HG03432 (cell line): Measurements from ENCODE around the gene COL25A1.

Experiments
- ATAC-seq: cut with Tn5 transposase; IDR thresholded peaks from one replicate; pipeline ENCODE4 v1.9.1; 2021; ENCODE audit warnings: mild to moderate bottlenecking, moderate library complexity; ENCODE audit not compliant: unreplicated experiment

COL25A1 gene

DNA sequence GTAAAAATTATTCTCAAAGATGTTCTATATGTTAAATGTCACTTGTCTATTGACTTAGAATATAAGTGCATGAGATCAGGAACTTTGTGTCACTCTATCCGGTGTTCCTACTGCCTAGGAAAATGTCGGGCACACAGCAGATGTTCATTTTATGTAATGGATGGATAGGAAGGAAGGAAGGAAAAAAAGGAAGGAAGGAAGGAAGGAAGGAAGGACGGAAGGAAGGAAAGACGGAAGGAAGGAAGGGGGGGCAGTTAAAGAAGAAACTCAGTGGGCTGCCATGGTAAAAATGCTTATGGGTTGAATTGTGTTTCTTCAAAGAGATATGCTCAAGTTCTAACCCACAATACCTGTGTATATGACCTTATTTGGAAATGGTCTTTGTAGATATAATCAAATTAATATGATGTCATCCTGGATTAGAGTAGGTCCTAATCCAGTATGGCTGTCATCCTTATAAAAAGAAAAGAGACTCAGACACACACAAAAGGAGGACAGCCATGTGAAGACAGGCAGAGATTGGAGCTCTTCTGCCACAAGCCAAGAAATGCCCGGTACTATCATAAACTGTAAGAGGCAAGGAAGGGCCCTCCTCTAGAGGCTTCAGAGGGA, 86.3 kb downstream of the COL25A1 start:
- no peak for ATAC-seq

DNA sequence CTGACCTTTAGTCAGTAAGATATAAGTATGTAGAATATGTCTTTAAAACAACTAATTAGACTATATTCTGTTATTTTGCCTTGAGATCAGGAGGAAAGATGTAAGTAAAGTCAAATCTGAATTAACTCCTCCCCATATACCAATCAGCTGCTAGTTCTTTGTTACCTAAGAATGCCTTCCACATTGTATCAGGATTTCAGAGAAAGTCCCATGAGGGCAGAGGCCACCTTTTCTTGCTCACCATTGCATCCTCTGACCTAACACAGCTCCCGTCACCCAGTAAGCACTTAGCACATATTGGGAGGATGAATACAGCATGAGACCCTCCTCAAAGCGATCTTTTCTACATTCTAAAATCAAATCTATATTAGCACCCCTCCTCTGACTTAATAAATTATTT, 87.0 kb downstream of the COL25A1 start:
- ATAC-seq: no peak

DNA sequence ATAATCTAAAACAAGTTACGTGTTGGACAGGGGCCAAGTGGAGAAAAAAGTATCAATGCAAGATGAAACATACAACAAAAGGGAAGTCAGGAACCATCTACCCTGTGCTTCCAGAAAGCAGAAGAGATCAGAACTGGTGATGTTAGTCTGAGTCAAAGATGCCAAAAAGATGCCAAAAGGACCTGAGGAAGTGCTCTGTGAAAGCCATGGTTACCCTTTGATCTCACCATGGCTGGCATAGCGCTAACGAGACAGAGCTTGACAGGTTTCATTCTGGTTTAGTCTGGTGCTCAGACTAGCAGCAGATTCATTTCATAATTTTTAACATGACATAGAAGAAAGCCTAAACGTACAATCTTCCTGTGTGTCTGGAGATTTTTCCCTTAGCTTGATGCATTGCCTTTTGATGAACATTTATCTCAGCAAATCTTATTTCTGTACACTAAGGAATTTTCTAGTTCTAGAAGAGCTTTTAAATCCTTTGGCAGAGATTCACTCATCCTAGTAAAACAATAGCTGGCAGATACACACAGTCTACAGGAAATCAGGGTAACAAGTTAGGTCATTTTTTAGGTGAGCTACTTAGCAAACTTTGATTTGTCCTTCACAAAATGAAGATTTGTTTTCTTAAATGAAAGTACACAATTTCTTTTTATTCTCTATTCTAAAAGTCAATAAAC, 87.7 kb downstream of the COL25A1 start:
- ATAC-seq: no peak

DNA sequence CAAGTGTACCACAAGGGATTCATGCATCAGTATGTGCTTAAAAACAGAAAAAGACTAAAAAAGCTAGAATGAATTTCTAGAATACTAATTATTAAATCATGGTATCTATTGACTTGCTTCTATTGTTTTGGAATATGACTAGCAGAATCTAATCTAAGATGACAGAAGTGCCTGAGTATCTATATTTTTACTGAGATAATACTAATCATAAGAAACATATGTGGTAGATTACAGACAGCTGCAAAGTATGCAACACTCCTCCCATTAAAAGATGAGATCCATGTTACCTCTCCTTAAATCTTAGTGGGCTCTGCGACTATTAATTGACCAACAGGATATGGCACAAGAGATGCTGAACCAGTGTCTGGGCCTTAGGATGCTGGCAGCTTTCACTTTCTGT, 89.4 kb downstream of the COL25A1 start:
- no peak for ATAC-seq

DNA sequence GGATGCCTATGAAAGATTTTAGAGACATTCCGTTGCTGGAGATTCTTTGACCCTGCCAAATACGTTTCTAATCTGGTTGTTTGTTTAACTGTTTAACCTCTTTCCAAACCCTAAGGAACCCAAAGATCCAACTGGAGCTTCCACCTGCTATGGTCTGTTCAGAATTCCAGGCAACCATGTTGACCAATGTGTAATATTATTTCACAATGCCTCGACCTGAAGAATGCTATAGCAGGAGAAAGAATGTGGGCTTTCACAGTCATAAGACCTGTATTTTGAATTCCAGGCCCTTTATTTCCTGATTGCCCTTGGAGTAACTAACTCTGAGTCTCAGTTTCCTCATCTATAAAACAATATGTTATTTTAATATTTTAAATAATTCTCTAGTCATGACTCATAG, 90.8 kb downstream of the COL25A1 start:
- no peak for ATAC-seq

DNA sequence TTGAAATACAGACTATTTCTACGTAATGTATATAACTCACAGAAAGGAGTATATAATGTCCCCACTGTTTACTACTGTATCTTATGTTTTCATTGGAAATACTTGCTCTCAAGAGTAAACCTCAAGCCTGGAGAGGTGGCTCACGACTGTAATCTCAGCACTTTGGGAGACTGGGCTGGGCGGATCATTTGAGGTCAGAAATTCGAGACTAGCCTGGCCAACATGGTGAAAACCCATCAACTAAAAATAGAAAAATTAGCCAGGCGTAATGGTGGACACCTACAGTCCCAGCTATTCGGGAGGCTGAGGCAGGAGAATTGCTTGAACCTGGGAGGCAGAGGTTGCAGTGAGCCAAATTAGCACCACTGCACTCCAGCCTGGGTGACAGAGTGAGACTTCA, 92.8 kb downstream of the COL25A1 start:
- no peak for ATAC-seq

DNA sequence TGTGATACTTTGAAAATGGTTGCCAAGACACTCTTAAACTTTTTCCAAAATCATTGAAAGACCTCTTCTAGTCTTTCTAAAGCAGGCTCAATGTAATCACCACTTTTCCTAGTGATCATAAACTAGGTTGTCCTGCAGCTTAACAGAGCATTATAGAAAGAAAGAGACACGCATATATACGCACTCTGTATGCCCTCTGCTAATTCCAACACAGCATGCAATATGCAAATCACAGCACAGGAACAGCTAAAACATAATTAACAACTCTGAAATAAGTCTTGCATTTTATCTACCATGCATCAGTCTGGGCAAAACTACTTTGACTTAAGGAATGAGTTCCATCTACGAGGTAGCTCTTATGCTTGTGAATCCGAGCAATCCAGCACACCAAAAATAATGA, 94.6 kb downstream of the COL25A1 start:
- no peak for ATAC-seq

DNA sequence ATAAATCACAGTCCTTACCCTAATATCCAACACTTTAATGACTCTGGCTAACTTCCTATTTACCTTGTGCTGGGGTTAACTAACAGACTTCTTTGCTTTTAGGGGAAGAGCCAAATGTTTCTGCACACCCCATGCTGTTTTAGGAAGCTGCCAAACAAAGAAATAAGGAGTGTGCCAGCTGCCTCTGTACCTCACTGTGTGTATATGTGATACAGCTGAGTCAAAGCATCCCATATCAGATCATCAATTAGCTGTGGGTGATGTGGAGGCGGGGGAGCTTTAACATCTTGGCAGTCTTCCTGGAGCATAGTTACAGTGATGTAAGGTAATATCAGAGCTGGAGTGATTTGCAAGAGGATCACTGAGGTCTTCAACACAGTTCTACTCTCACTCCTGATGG, 95.4 kb downstream of the COL25A1 start:
- no peak for ATAC-seq

DNA sequence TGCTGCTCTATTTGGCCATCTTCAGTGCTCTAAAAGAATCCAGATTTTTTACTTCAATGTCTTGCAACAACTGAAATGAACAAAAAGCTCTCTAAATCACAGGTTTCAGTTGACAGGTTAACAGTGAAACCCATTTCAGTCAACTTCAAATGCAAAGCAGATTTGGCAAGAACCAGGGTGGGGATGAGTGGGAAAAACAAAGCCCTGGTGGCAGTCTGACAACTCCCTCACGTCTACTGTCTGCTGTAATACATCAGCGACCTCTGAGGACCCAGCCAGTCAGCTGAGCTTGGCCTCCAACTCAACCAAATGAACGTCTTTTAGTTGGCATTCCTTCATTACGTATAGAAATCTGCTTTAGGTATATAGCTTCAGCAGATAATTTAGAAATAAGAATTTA, 95.8 kb downstream of the COL25A1 start:
- ATAC-seq: no peak

DNA sequence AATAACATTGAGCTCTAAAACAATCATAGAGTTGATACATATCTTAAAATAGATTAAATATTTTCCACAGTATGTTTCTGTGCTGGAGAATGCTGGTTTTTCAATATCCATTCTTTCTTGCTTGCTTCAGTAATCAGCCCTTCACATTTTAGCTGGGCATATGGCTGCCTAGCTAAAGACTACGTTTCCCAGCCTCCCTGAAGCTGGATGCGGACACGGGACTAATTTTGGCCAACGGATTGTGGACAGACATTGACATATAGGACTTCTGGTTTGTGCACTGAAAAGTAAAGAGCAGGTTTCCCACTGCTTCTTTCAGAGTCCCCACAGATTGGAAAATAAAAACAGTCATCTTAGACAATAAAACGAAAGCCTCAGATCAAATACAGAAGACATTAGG, 97.3 kb downstream of the COL25A1 start:
- ATAC-seq: no peak

DNA sequence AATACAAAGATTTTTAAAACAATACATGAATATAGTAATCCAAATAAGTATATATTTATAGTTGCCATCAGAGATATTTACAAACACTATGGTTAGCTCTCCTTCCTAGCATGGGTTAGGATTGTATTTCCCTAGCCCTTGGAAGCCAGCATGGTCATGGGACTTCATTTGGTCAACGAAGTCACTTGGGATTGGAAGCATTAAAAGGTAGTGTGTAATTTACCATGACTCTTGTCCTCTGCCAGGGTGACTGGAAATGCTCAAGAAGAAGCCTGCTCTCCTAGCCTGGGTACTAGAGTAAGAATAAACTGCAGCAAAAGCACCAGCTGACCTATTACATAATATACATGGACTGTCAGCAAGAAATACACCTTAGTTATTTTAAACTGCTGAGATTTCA, 102.9 kb downstream of the COL25A1 start:
- no peak for ATAC-seq

DNA sequence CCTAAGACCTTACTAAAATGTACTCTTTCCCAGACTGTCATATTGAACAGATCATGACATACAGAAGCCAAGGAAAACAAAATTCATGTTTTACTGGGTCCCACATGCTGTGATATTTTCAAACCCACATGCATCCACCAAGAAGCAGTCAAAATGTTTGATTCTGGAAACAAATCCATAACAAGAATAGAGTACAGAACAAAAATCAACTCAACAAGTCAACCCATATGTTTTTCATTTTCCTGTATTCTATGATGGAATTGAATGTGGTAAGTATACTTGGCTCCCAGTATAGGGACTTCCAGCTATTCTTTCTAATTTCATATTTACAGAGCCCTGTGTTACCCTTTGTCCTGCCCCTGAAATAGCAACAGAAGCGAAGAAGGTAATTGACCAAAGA, 106.8 kb downstream of the COL25A1 start:
- ATAC-seq: no peak

DNA sequence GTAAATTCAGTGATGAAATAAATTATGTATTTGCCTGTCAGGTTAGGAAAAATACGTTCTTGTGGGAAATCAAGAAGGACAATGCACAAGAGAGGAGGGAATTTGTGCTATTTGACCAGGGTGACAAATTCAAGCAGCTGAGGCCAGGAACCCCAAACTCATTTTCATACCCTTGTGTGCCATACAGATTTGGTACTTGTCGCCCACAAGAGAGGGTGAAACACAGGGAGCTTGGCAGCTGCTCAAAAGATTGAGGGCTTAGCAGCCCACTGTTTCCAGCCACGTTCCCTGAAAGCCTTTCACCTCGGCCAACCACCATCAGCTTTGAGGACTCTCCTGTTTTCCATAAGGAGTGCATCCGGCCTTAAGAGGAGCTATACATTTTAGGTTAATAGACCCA, 111.2 kb downstream of the COL25A1 start:
- ATAC-seq: no peak

DNA sequence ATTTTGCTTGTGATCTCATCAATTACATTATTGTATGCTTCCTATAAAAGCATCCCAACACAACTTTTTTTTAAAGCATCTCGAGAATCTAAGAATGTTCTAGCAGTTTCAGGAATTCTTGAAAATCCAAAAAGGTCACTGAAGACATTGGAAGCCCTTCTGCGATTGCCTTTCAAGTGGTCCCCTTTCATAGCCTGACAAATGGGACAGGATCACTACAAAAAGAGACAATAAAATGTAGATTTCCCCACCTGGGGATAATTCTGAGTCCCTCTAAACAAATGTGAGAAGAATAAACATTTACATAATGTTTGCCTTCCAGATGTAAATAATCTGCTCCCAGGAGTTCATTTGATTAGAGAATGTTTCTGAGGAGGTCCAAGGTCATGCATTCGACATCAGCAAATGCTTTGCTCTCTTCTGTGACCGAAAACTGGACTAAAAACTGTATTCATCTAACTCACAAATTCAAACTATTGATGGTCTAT, 116.0 kb downstream of the COL25A1 start:
- no peak for ATAC-seq

DNA sequence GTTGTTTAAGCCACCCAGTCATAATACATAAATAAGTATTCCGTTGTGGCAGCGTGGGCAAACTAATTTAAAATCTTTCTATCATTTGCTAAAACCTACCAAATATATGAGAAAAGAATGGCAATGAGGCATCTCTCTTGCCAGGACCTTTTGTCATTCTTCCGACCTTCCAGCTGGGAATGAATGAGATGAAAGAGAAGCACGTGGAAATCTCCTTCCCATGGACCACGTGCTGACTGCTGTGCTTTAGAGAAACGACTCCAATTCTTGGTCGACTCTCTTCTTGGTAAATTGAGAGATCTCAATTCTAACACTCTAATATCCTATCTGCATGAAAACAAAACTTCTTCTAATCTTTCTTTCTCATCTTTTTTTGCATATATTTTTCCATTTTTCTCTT, 116.5 kb downstream of the COL25A1 start:
- no peak for ATAC-seq

DNA sequence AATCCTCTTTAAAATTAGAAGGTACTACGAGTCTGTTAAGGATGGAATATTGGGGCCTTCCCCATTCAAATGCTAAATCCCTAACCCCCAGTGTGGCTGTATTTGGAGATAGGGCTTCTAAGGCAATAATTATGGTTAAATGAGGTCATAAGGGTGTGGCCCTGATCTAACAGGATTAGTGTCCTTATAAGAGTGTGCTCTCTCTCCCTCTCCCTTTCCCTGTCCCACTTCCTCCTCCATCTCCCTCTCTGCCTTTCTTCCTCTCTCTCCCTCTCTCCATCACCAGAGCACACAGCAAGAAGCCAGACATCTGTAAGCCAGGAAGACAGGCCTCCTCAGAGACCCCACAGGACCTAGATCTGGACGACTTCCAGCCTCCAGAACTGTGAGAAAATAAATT, 116.9 kb downstream of the COL25A1 start:
- no peak for ATAC-seq

DNA sequence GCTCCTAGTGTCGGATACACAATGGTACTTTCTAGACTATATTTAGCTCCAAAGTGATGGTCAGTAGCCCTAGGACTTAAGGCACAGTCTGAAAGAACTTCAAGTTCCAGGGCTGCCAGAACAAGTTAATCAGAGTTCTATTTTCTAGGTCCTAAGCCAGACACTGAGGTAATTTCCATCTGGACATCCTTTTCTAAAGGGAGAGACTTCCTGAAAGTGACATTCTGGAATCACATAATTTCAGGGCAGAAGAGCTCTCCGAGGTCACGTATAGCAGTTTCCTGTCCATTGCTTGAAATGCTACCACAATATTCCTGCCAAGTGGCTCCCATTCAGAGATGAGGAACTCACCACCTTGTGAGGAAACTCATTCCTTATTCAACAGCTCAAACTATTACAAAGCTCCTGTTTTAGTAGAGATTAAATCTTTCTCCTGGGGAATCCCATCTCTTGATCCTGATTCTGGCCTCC, 117.9 kb downstream of the COL25A1 start:
- ATAC-seq: no peak

DNA sequence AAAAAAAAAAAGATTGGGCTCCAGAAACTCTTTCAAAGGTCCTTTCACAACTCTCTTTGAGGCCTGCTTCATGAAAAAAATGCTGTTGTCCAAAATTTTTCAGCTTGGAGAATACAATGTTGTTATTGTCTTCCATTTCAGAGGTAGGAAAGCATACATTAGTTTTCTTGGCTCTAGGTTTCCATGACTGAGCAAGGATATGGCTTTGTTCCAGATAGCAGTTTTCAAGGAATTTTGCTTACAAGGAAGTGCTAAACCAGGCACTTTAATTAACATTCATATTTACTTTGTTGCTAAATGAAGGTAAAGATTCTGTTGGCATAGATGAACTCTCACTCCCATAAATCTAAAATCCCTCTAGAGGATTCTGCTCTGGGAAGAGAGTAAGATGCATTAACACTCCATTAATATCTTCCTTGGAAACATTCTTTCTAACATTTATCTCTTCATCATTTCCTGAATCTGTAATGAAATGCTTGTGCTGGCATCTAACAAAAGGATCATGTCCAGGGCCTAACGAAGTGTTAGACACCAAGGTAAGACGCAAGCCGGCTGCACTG, 118.4 kb downstream of the COL25A1 start:
- no peak for ATAC-seq

DNA sequence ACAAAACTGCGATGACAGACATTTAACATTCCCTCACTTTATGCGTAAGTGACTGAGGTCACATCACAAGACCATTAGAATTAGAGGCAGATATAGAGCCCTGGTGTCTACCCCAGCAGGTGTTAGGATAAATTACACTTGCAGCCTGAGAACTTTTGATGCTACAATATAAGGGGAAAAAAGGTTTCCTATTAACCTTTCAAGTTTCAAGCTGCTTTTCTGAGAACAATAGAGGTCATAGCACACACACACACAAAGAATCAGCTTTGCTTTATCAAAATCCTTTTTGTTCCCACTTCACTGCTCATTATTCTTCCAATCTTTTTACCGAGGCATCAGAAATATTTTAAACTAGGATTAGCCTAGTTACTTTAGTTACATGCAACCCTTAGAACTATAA, 119.8 kb downstream of the COL25A1 start:
- ATAC-seq: no peak

DNA sequence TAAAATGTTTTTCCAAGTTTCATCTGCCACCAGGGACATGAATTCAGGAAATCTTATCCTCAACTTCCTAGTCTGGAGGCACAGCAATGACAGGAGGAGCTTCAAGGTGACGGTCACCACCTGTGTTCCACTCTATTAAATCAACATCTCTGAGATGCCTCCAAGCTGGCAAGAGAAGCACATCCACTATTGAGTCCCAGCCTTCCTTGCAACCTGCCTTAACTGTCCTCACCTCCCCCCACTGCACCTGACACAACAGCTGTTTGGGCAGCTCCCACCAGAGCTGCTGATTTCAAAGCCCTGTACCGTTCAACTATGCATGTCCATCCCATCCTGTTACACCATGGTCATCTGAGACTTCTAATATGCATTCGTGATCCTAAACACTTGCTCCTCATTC, 123.4 kb downstream of the COL25A1 start:
- no peak for ATAC-seq

DNA sequence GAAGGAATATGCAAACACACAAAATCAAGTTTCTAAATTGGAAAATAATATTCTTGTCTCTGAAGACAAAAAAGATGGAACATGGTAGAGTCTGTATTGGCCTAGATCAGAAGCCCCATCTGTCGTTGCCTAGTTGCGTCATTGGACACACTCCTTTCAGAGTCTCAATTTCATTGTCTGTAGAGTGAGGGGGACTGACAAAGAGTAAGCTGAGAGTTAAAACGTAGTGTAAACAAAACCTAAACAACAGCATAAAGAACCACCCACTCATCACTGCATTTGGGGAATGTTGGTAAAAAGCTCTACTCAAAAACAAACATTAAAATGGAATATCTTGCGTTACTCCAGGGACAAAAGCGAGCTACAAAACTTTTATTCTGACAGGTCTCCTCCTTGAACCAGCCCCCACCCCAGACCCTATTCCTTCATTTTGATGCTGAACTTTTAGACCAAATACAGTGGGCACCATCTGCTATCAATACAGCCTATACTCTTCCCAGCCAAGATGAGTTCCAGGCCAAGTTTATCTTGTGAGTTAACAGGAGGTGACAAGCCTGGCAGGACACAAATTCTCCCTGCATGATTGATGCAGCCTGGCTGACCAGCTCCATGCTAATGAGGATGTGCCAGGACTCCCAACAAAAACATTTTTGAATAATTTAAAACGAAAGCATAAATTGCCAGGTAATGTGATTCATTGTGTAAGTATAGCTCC, 125.2 kb downstream of the COL25A1 start:
- no peak for ATAC-seq
